Tibial nerve (tissue), 4 donors: Measurements from ENCODE around the gene ALB. TPM values are rescaled to one million over a fixed set of nuclear protein-coding genes. Genes with fewer than 3 reads are reported as not detected.

ENCODE experiments used
- DNase-seq, 2 donors: peaks; one replicate each; pipeline ENCODE4 v3.0.0-alpha.2; 2019; ENCODE audit warnings: low spot score in 2 of 2
- H3K27ac ChIP-seq, 4 donors: fragments of 200-600 bp; sonication (generic) in 3 of 4; one replicate each; pipeline ENCODE4 v1.5.1; 2017 to 2019; ENCODE audit warnings: mild to moderate bottlenecking in 1 of 4
- H3K27me3 ChIP-seq, 2 donors: fragments of 200-600 bp; sonication (generic) in 1 of 2; one replicate each; pipeline versions ENCODE4 v1.5.1 to v1.6.0; 2017 to 2019
- H3K36me3 ChIP-seq, 3 donors: fragments of 200-600 bp; sonication (generic); one replicate each; pipeline ENCODE4 v1.5.1; 2018 to 2019
- H3K4me1 ChIP-seq, 4 donors: fragments of 200-600 bp; sonication (generic) in 3 of 4; one replicate each; pipeline ENCODE4 v1.5.1; 2017 to 2019
- H3K4me3 ChIP-seq, 4 donors: fragments of 200-600 bp; sonication (generic) in 3 of 4; one replicate each; pipeline ENCODE4 v1.5.1; 2017 to 2019; ENCODE audit warnings: mild to moderate bottlenecking in 1 of 4, moderate library complexity in 1 of 4
- H3K9me3 ChIP-seq, 4 donors: fragments of 200-600 bp; sonication (generic) in 3 of 4; one replicate each; pipeline ENCODE4 v1.5.1; 2017 to 2019
- CTCF ChIP-seq, 5 experiments: fragments of 200-600 bp in 3 of 5; fragments of 450-650 bp in 2 of 5; sonication (generic) in 3 of 5; IDR thresholded peaks; one replicate each; pipeline ENCODE4 v1.5.1; 2016 to 2019; ENCODE audit warnings: antibody characterized with exemption in 5 of 5, mild to moderate bottlenecking in 3 of 5, moderate library complexity in 2 of 5
- EP300 ChIP-seq, 2 donors: sonication (generic); formaldehyde crosslinking; IDR thresholded peaks; one replicate each; pipeline ENCODE4 v1.6.1; 2017; ENCODE audit warnings: antibody characterized with exemption in 2 of 2, mild to moderate bottlenecking in 1 of 2
- POLR2A ChIP-seq, 2 donors: fragments of 450-650 bp; IDR thresholded peaks; one replicate each; pipeline ENCODE4 v1.6.1; 2017; ENCODE audit warnings: antibody characterized with exemption in 2 of 2, mild to moderate bottlenecking in 2 of 2, moderate library complexity in 2 of 2
- WGBS, 2 donors: methylation state at CpG; one replicate each; pipeline ENCODE4 v1.1.5; 2018; 5-methylcytosine and 5-hydroxymethylcytosine counted together
- total RNA-seq, 4 donors: library from RNA; depleted of rRNA; stranded (reverse); fragments of >200 nt; gene quantifications; one replicate each; pipeline ENCODE4 v1.1.0, GENCODE V29; 2016

ALB gene
- total RNA-seq, 4 donors from 2014 or later, result 1.7 to 2.4 (median 2.4) TPM; not detected in 1

DNA sequence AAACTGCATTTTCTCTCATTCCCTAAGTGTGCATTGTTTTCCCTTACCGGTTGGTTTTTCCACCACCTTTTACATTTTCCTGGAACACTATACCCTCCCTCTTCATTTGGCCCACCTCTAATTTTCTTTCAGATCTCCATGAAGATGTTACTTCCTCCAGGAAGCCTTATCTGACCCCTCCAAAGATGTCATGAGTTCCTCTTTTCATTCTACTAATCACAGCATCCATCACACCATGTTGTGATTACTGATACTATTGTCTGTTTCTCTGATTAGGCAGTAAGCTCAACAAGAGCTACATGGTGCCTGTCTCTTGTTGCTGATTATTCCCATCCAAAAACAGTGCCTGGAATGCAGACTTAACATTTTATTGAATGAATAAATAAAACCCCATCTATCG lies 29.1 kb downstream of the ALB start:
- 78 to 81% methylated on average over 2 of the region's 2 CpGs for WGBS, 2 donors
- H3K27me3 ChIP-seq, result no peaks in the 10 kb centered on the region
- DNase-seq, result no peak
- H3K4me1 ChIP-seq, result no peaks in the 10 kb centered on the region
- no peaks in the 10 kb centered on the region for H3K9me3 ChIP-seq
- TF ChIP-seq CTCF (IDR thresholded peaks at IDR 0.05) (no peak), EP300 (IDR thresholded peaks at IDR 0.05) (no peak), POLR2A (IDR thresholded peaks at IDR 0.05) (no peak)
- H3K36me3 ChIP-seq, result no peaks in the 10 kb centered on the region
- no peak overlapping the region for H3K27ac ChIP-seq
- no peak overlapping the region for H3K4me3 ChIP-seq

- WGBS, 2 donors, result 49 to 54% methylated on average over 3 of the region's 3 CpGs
These were observed 30.2 kb downstream of the ALB start for GRCh38 chr4:73434311-73434710.

DNA sequence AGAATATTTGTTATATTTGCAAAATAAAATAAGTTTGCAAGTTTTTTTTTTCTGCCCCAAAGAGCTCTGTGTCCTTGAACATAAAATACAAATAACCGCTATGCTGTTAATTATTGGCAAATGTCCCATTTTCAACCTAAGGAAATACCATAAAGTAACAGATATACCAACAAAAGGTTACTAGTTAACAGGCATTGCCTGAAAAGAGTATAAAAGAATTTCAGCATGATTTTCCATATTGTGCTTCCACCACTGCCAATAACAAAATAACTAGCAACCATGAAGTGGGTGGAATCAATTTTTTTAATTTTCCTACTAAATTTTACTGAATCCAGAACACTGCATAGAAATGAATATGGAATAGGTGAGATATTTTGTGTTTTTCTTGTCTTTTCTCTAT lies 31.9 kb downstream of the ALB start, which contains the start of gene AFP:
AFP (plus strand) TSS at position 238 of the 400 bp plus-strand sequence; CDS start at position 280, 42 bp downstream.
- 79 to 81% methylated on average over 1 of the region's 1 CpG for WGBS, 2 donors
- DNase-seq, result no peak
- Histone ChIP-seq H3K4me3 (no peak within 1 kb of the TSS), H3K9me3 (no peaks in the 10 kb centered on the region), H3K4me1 (no peaks in the 10 kb centered on the region), H3K36me3 (no peaks in the 10 kb centered on the region), H3K27me3 (no peaks in the 10 kb centered on the region), H3K27ac (no peak within 1 kb of the TSS)
- no peak for TF ChIP-seq CTCF (IDR thresholded peaks at IDR 0.05)
- TF ChIP-seq POLR2A (IDR thresholded peaks at IDR 0.05), result no peak
- no peak for TF ChIP-seq EP300 (IDR thresholded peaks at IDR 0.05)

More at GRCh38 chr4:73434311-73434710, 30.2 kb downstream of the ALB start:
- no peak overlapping the region for H3K27ac ChIP-seq
- no peak overlapping the region for H3K4me3 ChIP-seq
- TF ChIP-seq POLR2A (IDR thresholded peaks at IDR 0.05) (no peak), CTCF (IDR thresholded peaks at IDR 0.05) (peak in 3 of 5 experiments; percentile 9 to 35 (median 22)), EP300 (IDR thresholded peaks at IDR 0.05) (no peak)
- H3K27me3 ChIP-seq, result no peaks in the 10 kb centered on the region
- no peaks in the 10 kb centered on the region for H3K9me3 ChIP-seq
- DNase-seq, result no peak
- H3K36me3 ChIP-seq, result no peaks in the 10 kb centered on the region
- no peaks in the 10 kb centered on the region for H3K4me1 ChIP-seq

DNA sequence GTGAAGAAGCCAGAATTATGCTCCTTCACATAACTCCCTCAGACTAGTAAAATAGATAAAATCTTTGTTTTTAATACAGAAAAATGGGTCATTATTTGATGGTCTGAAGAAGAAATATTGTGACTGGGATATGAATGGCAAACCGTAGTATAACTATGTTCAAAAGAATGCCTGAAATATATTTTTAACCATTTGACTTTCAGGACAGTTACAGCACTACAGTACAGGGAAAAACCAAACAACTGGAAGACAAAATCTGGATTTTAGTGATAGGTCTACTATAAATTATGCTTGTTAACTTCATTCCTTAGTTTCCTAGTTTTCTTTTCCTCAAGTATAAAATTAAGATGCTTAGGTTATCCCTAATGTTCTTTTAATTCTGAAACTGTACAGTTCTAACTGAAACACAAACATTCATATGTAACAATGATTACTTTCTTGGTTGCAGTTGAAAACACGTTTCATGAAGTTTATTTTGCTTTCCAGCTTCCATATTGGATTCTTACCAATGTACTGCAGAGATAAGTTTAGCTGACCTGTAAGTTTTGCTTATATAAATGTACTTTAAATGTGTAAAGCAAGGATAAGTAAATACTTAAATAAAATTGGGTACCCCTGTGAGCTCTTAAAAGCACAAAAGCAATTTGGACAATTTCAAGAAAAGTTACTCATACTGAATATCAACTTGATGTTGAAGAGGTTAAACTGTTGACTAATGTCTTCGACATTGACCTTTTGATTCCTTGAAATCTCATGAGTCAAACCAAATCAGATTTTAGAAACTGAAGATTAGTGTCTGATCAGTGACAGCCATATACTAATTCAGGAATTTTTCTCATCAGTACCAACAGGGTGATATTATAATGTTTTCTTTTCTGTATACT lies 32.8 kb downstream of the ALB start:
- Histone ChIP-seq H3K27ac (no peak overlapping the region), H3K4me3 (no peak overlapping the region), H3K4me1 (no peaks in the 10 kb centered on the region), H3K27me3 (no peaks in the 10 kb centered on the region), H3K9me3 (no peaks in the 10 kb centered on the region), H3K36me3 (no peaks in the 10 kb centered on the region)
- no peak for DNase-seq
- TF ChIP-seq CTCF (IDR thresholded peaks at IDR 0.05), result no peak
- no peak for TF ChIP-seq EP300 (IDR thresholded peaks at IDR 0.05)
- TF ChIP-seq POLR2A (IDR thresholded peaks at IDR 0.05), result no peak
- 55 to 57% methylated on average over 3 of the region's 3 CpGs for WGBS, 2 donors

GRCh38 chr4:73437558-73437956 lies 33.5 kb downstream of the ALB start:
- DNase-seq, result no peak
- Histone ChIP-seq H3K27ac (no peak overlapping the region), H3K27me3 (no peaks in the 10 kb centered on the region), H3K4me1 (no peaks in the 10 kb centered on the region), H3K4me3 (no peak overlapping the region), H3K36me3 (no peaks in the 10 kb centered on the region), H3K9me3 (no peaks in the 10 kb centered on the region)
- TF ChIP-seq CTCF (IDR thresholded peaks at IDR 0.05) (no peak), EP300 (IDR thresholded peaks at IDR 0.05) (no peak), POLR2A (IDR thresholded peaks at IDR 0.05) (no peak)
